Motor neuron (in vitro differentiated cells): ENCODE results near the gene NAPSA. TPM values are rescaled to one million over a fixed set of nuclear protein-coding genes. Genes with fewer than 3 reads are reported as not detected.

Source experiments
- ATAC-seq, 8 experiments: fragments of 200-7000 bp; cut with Tn5 transposase; replicated peaks in 6 of 8; 2 replicates each; pipeline ENCODE4 v1.8.0; 2021; ENCODE audit warnings: mild to moderate bottlenecking in 8 of 8, moderate library complexity in 8 of 8
- H3K27ac ChIP-seq, 2 donors: fragments of 250-450 bp; sonication (Bioruptor Pico); 2 replicates each; pipeline ENCODE4 v1.9.0; 2021; ENCODE audit warnings: antibody characterized with exemption in 2 of 2, mild to moderate bottlenecking in 2 of 2, moderate library complexity in 1 of 2
- H3K4me1 ChIP-seq, 2 donors: fragments of 250-450 bp; sonication (Bioruptor Pico); replicated peaks in 1 of 2; 2 replicates each; pipeline ENCODE4 v1.6.1; 2021; ENCODE audit warnings: antibody characterized with exemption in 2 of 2, mild to moderate bottlenecking in 2 of 2, moderate library complexity in 1 of 2
- H3K4me3 ChIP-seq, 5 donors: fragments of 250-450 bp; sonication (Bioruptor Pico); 2 replicates each; pipeline ENCODE4 v1.9.0; 2021; ENCODE audit warnings: antibody characterized with exemption in 5 of 5, mild to moderate bottlenecking in 5 of 5, moderate library complexity in 4 of 5
- WGBS, 10 experiments: fragments of 450-650 bp; shearing (Covaris generic); methylation state at CpG; one replicate each; pipeline ENCODE4 v1.0.0; 2022; 5-methylcytosine and 5-hydroxymethylcytosine counted together
- in situ Hi-C, 9 experiments: fragments of 400-800 bp; cut with MboI; loops; one replicate each; pipeline ENCODE4 v1.15.0; 2021; ENCODE audit warnings: low sequenced_read_pairs in 9 of 9, low pct_unique_long_range_greater_than_20kb in 2 of 9; ENCODE audit not compliant: unreplicated experiment in 9 of 9
- total RNA-seq, 8 experiments: library from RNA; unstranded; fragments of 300-600 nt; gene quantifications; 2 replicates each; pipeline versions ENCODE4 v1.2.3 to v1.2.4, GENCODE V29; 2022

NAPSA gene
- total RNA-seq, 8 experiments from 2014 or later, result 0.18 to 1.9 (median 0.95) TPM

- in situ Hi-C loops, result no loop called here
- no peak for ATAC-seq
- Histone ChIP-seq H3K27ac (no peak overlapping the region), H3K4me1 (peaks cover 8% of the 10 kb centered on the region in 2 donors), H3K4me3 (no peak overlapping the region)
- WGBS, 10 experiments, result 80 to 100% (median 93%) methylated on average over 2 to 10 of the region's 58 CpGs; no CpG with 5 or more reads in 7 of the 10 experiments
These were observed 16.7 kb upstream of the NAPSA start for GRCh38 chr19:50381881-50382729.

- Histone ChIP-seq H3K4me1 (peaks cover 8 to 9% of the 10 kb centered on the region in 2 donors), H3K4me3 (no peak overlapping the region), H3K27ac (no peak overlapping the region)
- in situ Hi-C loops, result no loop called here
- WGBS, 10 experiments, result 100% methylated on average over 1 of the region's 8 CpGs; no CpG with 5 or more reads in 9 of the 10 experiments
- no peak for ATAC-seq
These were observed 15.3 kb upstream of the NAPSA start for GRCh38 chr19:50380751-50381151.

DNA sequence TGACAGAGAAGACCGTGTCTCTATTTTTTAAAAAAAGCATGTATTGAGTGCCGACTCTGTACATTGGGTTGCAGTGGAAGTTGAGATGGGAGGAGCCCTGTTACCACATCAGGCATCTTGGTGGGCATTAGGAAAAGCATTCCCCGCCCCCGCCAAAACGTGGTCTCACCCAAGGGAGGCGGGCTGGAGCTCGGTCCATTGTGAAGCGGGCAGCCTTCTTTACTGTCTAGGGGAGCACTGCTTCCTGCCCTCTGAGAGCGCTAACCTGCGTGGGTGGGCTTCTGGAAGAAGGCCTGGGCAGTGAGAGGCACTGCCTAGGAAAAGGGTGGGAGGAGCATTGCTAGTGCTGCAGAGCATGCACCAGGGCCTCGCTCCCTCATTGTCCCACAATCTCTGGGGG lies 14.7 kb upstream of the NAPSA start:
- in situ Hi-C loops, result no loop called here
- no peak for ATAC-seq
- H3K27ac ChIP-seq, result no peak overlapping the region
- WGBS, 10 experiments, result 60 to 100% (median 90%) methylated on average over 1 to 4 of the region's 11 CpGs; no CpG with 5 or more reads in 5 of the 10 experiments
- H3K4me1 ChIP-seq, result peaks cover 3 to 6% of the 10 kb centered on the region in 2 donors
- no peak overlapping the region for H3K4me3 ChIP-seq

DNA sequence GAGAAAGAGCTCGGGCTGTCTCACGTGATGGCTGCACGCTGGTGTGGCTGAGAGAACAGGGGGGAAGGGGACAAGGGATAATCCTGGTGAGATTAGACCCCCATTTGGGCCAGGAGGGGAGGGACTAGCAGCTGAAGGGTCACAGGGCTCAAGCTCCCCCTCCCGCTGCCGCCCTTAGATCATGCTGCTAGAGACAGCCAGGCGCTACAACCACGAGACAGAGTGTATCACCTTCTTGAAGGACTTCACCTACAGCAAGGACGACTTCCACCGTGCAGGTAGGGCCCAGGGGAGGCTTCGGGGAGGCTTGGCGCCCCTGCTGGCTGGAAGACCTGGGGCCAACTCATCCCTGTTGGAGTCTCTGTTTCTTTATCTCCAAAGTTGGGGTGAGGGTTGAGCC lies 14.2 kb upstream of the NAPSA start:
- no peak for ATAC-seq
- WGBS, 10 experiments, result 88 to 100% (median 96%) methylated on average over 2 to 9 of the region's 11 CpGs; no CpG with 5 or more reads in 7 of the 10 experiments
- Histone ChIP-seq H3K4me3 (no peak overlapping the region), H3K27ac (no peak overlapping the region), H3K4me1 (peaks cover 0 to 3% of the 10 kb centered on the region in 2 donors)
- in situ Hi-C loops, result no loop called here

DNA sequence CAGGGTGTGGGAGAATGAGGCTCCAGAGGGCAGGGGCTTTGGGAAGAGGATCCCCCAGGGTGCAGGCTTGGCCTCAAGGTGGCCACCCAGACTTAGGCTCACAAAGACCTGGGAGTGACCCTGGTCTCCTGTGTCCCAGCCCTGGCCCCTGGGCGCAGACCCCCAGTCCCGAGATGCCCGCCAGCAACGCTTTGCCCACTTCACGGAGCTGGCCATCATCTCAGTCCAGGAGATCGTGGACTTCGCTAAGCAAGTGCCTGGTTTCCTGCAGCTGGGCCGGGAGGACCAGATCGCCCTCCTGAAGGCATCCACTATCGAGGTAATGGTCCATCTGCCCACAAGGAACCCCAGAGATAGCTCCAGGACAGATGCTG lies 13.4 kb upstream of the NAPSA start:
- in situ Hi-C loops, result no loop called here
- ATAC-seq, result no peak
- Histone ChIP-seq H3K27ac (no peak overlapping the region), H3K4me1 (peaks cover 0 to 3% of the 10 kb centered on the region in 2 donors), H3K4me3 (no peak overlapping the region)
- WGBS, 10 experiments, result 78 to 100% (median 89%) methylated on average over 1 to 6 of the region's 10 CpGs; no CpG with 5 or more reads in 5 of the 10 experiments

- no peak for ATAC-seq
- in situ Hi-C loops, result no loop called here
- Histone ChIP-seq H3K4me3 (no peak overlapping the region), H3K27ac (no peak overlapping the region), H3K4me1 (peaks cover 0 to 3% of the 10 kb centered on the region in 2 donors)
- 80 to 100% (median 99%) methylated on average over 1 to 18 of the region's 36 CpGs; no CpG with 5 or more reads in 3 of the 10 experiments for WGBS, 10 experiments
These were observed 12.9 kb upstream of the NAPSA start for GRCh38 chr19:50378169-50378862.

DNA sequence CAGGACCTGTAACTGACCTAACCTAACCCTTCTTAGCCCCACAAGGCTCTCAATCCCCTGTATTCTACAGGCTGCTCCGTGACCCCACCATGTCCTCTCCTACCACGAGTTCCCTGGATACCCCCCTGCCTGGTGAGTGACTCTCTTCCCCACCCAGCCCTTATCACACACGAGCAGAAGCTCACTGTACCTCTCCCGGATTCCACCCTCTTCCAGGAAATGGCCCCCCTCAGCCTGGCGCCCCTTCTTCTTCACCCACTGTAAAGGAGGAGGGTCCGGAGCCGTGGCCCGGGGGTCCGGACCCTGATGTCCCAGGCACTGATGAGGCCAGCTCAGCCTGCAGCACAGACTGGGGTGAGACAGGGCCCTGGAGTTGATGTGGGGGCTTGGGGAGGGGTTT lies 12.1 kb upstream of the NAPSA start:
- Histone ChIP-seq H3K27ac (peak overlapping the region in 1 of 2 donors; percentile 85), H3K4me3 (peak overlapping the region in 2 of 5 donors; percentile 66 to 97), H3K4me1 (peaks cover 0 to 3% of the 10 kb centered on the region in 2 donors)
- 89 to 93% methylated on average over 3 to 5 of the region's 9 CpGs; no CpG with 5 or more reads in 8 of the 10 experiments for WGBS, 10 experiments
- ATAC-seq, result no peak
- in situ Hi-C loops, result no loop called here

DNA sequence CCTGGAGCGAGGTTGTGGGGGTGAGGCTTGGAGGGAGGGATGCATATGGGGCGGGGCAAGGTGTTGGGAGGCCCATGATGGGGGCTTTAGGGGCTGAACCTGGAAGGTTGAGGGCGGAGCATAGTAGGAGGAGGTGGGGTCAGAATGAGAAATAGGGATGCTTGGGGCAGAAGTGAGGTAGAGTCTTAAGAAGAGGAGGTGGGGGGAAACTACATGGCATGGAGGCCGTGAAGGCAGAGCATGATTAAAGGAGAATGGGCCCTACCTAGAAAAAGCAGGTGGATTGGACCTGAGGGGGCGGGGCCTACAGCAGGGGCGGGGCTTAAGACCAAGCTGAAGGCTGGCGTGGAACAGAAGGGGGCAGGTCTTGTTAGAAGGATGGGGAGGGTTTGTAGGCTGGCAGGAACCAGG lies 11.6 kb upstream of the NAPSA start:
- peak overlapping the region; percentile 50 to 85 for H3K27ac ChIP-seq
- WGBS, 10 experiments, result no CpG with 5 or more reads among the region's 7 CpGs
- peak overlapping the region; percentile 66 to 97 (median 74) for H3K4me3 ChIP-seq
- peak; percentile 1 to 50 (median 32) for ATAC-seq
- H3K4me1 ChIP-seq, result peaks cover 0 to 3% of the 10 kb centered on the region in 2 donors
- in situ Hi-C loops, result no loop called here

DNA sequence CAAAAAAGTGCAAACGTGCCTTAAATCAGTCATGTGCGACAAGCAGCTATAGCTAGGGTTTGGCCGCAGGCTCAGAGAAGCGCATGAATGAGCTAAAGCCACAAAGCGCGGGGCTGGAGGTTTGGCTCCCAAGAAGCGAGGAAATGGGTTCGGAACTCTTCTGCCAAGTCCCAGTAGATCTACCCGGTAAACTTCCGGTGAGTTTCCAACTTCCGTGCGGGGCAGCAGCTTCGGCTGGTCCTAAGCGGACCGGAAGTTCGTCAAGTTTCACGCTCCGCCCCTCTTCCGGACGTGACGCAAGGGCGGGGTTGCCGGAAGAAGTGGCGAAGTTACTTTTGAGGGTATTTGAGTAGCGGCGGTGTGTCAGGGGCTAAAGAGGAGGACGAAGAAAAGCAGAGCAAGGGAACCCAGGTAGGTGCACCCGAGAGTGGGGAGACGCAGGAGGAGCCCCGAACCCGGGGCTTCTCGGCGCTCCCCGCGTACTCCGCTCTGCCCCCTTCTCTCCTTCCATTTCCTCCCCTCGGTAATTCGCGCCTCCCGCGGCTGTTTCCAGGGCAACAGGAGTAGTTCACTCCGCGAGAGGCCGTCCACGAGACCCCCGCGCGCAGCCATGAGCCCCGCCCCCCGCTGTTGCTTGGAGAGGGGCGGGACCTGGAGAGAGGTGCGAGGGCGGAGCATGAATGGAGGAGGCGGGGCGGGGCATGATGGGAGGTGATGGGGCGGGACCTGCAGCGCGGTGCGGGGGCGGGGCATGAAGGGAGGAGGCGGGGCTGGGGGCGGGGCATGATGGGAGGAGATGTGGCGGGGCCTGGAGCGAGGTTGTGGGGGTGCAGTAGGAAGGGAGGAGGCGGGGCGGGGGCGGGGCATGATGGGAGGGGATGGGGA lies 11.0 kb upstream of the NAPSA start, which contains the start of gene NR1H2:
NR1H2 (plus strand) TSS at position 292 of the 885 bp plus-strand sequence. CDS start 1,149 bp downstream, outside the sequence.
- peak; percentile 88 to 96 (median 91) for ATAC-seq
- Histone ChIP-seq H3K4me3 (peak within 1 kb of the TSS; percentile 66 to 97 (median 74)), H3K4me1 (peaks cover 0 to 3% of the 10 kb centered on the region in 2 donors), H3K27ac (peak within 1 kb of the TSS; percentile 93 to 97)
- in situ Hi-C loops, result no loop called here
- 0 to 20% (median 0%) methylated on average over 1 to 27 of the region's 67 CpGs for WGBS, 10 experiments

DNA sequence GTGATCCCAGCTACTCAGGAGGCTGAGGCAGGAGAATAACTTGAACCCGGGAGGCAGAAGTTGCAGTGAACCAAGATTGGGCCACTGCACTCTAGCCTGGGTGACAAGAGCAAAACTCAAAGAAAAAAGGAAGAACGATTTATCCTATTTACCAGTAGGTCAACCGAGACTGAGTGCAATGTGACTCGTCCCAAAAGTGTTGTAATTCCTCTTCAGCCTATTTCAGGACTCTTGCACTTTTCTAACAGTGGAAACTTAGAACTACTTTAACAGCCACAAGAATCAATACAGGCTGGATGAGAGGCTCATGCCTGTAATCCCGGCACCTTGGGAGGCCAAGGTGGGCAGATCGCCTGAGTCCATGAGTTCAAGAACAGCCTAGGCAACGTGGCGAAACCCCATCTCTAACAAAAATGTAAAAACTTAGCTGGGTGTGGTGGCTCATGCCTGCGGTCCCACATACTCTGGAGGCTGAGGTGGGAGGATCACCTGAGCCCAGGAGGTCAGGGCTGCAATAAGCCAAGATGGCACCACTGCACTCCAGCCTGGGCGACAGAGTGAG lies 6.6 kb upstream of the NAPSA start:
- Histone ChIP-seq H3K4me1 (peaks cover 0 to 10% of the 10 kb centered on the region in 2 donors), H3K27ac (no peak overlapping the region), H3K4me3 (no peak overlapping the region)
- ATAC-seq, result no peak
- in situ Hi-C loops, result loop anchor here in 8 of 9 experiments (25.0 kb wide), 5 partner anchors 90 to 565 kb away; partner anchors contain the start of genes ACP4 (in 5 of the 8) and KLK4 (in 2 of the 8)
- WGBS, 10 experiments, result 71 to 100% (median 83%) methylated on average over 1 to 7 of the region's 10 CpGs; no CpG with 5 or more reads in 3 of the 10 experiments

DNA sequence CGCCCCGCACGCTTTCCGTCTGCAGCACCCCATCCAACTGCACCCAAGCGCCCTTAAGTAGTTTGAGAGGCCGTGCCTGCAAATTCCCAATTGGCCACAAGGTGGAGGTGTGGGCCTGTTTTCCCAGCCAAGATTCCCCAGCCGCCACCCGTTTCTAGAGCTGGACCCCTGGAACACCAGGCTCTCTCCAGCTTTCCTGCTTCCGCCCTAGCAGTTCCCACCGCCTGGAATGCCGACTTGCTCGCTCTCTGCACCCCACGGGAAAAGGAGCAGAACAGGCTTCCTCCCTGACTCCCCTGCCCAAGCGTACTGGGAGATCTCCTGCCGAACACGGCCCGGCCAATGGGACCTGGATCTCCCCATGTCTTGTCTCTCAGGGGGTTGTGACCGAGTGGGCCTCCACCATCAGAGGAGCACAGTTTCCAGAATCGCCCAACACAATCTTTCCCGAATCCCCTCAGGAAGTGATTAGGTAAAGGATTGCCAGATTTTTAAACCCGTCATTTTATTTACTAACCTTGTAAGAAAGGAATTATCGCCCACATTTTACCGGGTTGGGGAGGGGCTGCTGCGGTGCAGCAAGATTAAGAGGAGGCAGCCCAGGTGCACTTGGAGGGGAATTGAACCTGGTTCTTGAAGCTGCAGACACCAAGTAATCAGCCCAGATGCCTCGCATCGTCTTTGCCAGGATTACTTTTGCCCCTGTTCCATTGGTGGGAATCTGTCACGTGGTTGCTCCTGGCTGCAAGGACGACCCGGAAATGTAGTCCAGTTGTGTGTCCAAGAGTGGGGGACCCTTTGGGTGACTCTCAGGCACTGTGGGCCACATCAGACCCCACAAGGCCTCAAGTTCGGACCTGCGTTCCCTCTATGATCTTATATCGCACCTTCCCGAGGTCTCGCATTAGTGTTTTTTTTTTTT lies 3.5 kb upstream of the NAPSA start:
- peak; percentile 84 to 94 (median 87) for ATAC-seq
- H3K27ac ChIP-seq, result peak overlapping the region in 1 of 2 donors; percentile 61
- peak overlapping the region; percentile 39 to 47 (median 46) for H3K4me3 ChIP-seq
- 0 to 76% (median 13%) methylated on average over 1 to 12 of the region's 34 CpGs for WGBS, 10 experiments
- H3K4me1 ChIP-seq, result peaks cover 0 to 7% of the 10 kb centered on the region in 2 donors
- in situ Hi-C loops, result loop anchor here (10.0 to 25.0 kb wide), 7 partner anchors 93 to 568 kb away; partner anchors contain the start of genes ACP4 (in 6 of the 9) and KLK4 (in 2 of the 9)
